Peyer's patch (tissue), 4 donors: Measurements from ENCODE around the gene IQCE.

ENCODE experiments used
- POLR2A ChIP-seq, 2 donors: fragments of 450-650 bp; IDR thresholded peaks; one replicate each; pipeline ENCODE4 v1.5.1; 2017; ENCODE audit warnings: antibody characterized with exemption in 2 of 2, mild to moderate bottlenecking in 2 of 2, moderate library complexity in 2 of 2
- TF ChIP-seq, protein P1 (sequence below), 6 experiments: fragments of 450-650 bp in 4 of 6; fragments of 200-600 bp in 2 of 6; sonication (generic) in 1 of 6; IDR thresholded peaks; one replicate each; pipeline ENCODE4 v1.5.1; 2017 to 2019; ENCODE audit warnings: antibody characterized with exemption in 6 of 6, mild to moderate bottlenecking in 3 of 6, moderate library complexity in 1 of 6

DNA sequence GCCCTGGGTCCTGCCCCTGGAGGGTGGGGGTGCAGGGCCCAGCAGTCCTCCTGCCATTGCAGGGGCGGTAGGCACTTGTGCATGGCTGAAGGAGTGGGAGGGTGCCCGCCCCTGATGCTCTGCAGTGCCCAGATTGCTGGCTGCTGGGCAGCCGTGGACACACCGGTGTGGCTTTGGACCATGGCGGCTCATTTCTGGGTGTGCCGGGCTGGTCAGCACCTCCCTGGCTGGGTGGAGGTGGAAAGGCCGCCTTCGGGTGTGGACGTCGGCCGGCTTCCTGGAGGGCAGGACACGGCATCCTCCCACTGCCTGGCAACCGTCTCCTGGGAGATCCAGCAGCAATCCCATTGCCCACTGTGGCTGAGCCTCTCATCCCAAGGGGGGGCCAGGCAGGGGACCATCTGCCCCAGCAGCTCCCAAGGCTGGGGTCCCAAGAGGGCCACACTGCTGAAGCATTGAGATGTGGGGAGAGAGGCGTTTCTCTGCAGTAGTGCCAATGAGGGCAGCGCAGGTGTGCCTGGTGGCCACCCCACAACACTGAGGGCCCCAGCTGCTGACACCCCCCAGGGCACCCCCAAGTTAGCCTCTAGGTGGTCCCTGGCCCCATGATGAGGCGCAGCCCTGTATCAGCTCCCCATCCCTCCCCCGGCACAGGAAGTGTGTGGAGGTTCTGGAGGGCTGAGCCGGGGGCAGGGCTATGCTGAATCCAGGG is 85.9 kb downstream of the IQCE start:
- TF ChIP-seq, protein P1, sequence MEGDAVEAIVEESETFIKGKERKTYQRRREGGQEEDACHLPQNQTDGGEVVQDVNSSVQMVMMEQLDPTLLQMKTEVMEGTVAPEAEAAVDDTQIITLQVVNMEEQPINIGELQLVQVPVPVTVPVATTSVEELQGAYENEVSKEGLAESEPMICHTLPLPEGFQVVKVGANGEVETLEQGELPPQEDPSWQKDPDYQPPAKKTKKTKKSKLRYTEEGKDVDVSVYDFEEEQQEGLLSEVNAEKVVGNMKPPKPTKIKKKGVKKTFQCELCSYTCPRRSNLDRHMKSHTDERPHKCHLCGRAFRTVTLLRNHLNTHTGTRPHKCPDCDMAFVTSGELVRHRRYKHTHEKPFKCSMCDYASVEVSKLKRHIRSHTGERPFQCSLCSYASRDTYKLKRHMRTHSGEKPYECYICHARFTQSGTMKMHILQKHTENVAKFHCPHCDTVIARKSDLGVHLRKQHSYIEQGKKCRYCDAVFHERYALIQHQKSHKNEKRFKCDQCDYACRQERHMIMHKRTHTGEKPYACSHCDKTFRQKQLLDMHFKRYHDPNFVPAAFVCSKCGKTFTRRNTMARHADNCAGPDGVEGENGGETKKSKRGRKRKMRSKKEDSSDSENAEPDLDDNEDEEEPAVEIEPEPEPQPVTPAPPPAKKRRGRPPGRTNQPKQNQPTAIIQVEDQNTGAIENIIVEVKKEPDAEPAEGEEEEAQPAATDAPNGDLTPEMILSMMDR (IDR thresholded peaks at IDR 0.05) = no peak
- TF ChIP-seq POLR2A (IDR thresholded peaks at IDR 0.05) = no peak
